Neural cell (in vitro differentiated cells): ENCODE data around the gene PDS5B. TPM values are rescaled to one million over a fixed set of nuclear protein-coding genes. Genes with fewer than 3 reads are reported as not detected.

Experiments
- H2AFZ ChIP-seq: fragments of 200-600, 300-800 bp; sonication (generic), shearing (Covaris generic); 2 replicates; pipeline ENCODE4 v1.6.0; 2014; ENCODE audit warnings: low read depth, mild to moderate bottlenecking, antibody characterized with exemption, low read length, moderate library complexity
- H3F3A ChIP-seq: fragments of 200-600 bp; shearing (Covaris generic); 2 replicates; pipeline ENCODE4 v1.6.1; 2016; ENCODE audit warnings: mild to moderate bottlenecking, moderate library complexity, mixed read lengths, antibody characterized with exemption, low read length; ENCODE audit not compliant: insufficient read depth, poor library complexity, severe bottlenecking
- H3K27ac ChIP-seq: fragments of 200-600, 300-800 bp; sonication (generic), shearing (Covaris generic); 2 replicates; pipeline ENCODE4 v1.5.1; 2014; ENCODE audit warnings: mild to moderate bottlenecking, low read length, moderate library complexity
- H3K27me3 ChIP-seq: fragments of 300-800, 200-600 bp; sonication (generic), shearing (Covaris generic); 2 replicates; pipeline ENCODE4 v1.6.0; 2014; ENCODE audit warnings: mild to moderate bottlenecking, low read depth, low read length, moderate library complexity; ENCODE audit not compliant: insufficient read depth
- H3K36me3 ChIP-seq: fragments of 300-800, 200-600 bp; sonication (generic), shearing (Covaris generic); 2 replicates; pipeline ENCODE4 v1.5.1; 2014; ENCODE audit warnings: mild to moderate bottlenecking, antibody characterized with exemption, low read length, moderate library complexity; ENCODE audit not compliant: insufficient read depth
- H3K4me2 ChIP-seq: fragments of 300-800, 200-600 bp; sonication (generic), shearing (Covaris generic); 2 replicates; pipeline ENCODE4 v1.6.0; 2014; ENCODE audit warnings: mild to moderate bottlenecking, low read length
- H3K4me3 ChIP-seq: fragments of 300-800, 200-600 bp; sonication (generic), shearing (Covaris generic); 2 replicates; pipeline ENCODE4 v1.5.1; 2014; ENCODE audit warnings: mild to moderate bottlenecking, low read length, moderate library complexity
- H3K79me2 ChIP-seq: fragments of 200-600 bp; shearing (Covaris generic); replicated peaks from 2 replicates; pipeline ENCODE4 v1.6.0; 2014; ENCODE audit warnings: mild to moderate bottlenecking, low read length, moderate library complexity; ENCODE audit not compliant: insufficient read depth
- H3K9ac ChIP-seq: fragments of 300-800, 200-600 bp; sonication (generic), shearing (Covaris generic); 2 replicates; pipeline ENCODE4 v1.6.1; 2016; ENCODE audit warnings: mild to moderate bottlenecking, low read length, mixed read lengths
- H3K9me2 ChIP-seq: fragments of 200-600 bp; shearing (Covaris generic); 2 replicates; pipeline ENCODE4 v1.6.1; 2016; ENCODE audit warnings: mild to moderate bottlenecking, low read length, mixed read lengths; ENCODE audit not compliant: insufficient read depth
- H3K9me3 ChIP-seq: fragments of 200-600, 300-800 bp; sonication (generic), shearing (Covaris generic); 2 replicates; pipeline ENCODE4 v1.6.1; 2016; ENCODE audit warnings: mild to moderate bottlenecking, mixed run types, low read length, moderate library complexity, mixed read lengths
- H4K20me1 ChIP-seq: fragments of 200-600 bp; shearing (Covaris generic); 2 replicates; pipeline ENCODE4 v1.6.1; 2016; ENCODE audit warnings: mild to moderate bottlenecking, mixed run types; ENCODE audit not compliant: insufficient read depth
- EP300 ChIP-seq: fragments of 450-650 bp; conservative IDR thresholded peaks from 2 replicates; pipeline ENCODE4 v1.6.1; 2014; ENCODE audit warnings: antibody characterized with exemption, mild to moderate bottlenecking, moderate library complexity; ENCODE audit not compliant: poor library complexity, severe bottlenecking
- EZH2 ChIP-seq: fragments of 200-600, 300-800 bp; shearing (Covaris generic), sonication (generic); IDR thresholded peaks from 2 replicates; pipeline ENCODE4 v1.6.1; 2014; ENCODE audit warnings: antibody characterized with exemption, low read length, borderline replicate concordance, mild to moderate bottlenecking; ENCODE audit not compliant: insufficient read depth, poor library complexity, severe bottlenecking
- MXI1 ChIP-seq: fragments of 450-650 bp; conservative IDR thresholded peaks from 2 replicates; pipeline ENCODE4 v1.6.1; 2014; ENCODE audit warnings: antibody characterized with exemption, mild to moderate bottlenecking; ENCODE audit not compliant: poor library complexity, severe bottlenecking
- POLR2AphosphoS5 ChIP-seq: IDR thresholded peaks from 2 replicates; pipeline ENCODE4 v1.6.1; 2012
- RAD21 ChIP-seq: fragments of 450-650 bp; conservative IDR thresholded peaks from 2 replicates; pipeline ENCODE4 v1.6.1; 2014; ENCODE audit warnings: antibody characterized with exemption, mild to moderate bottlenecking, moderate library complexity
- SMC3 ChIP-seq: fragments of 450-650 bp; conservative IDR thresholded peaks from 2 replicates; pipeline ENCODE4 v1.6.1; 2014; ENCODE audit warnings: antibody characterized with exemption, mild to moderate bottlenecking, moderate library complexity; ENCODE audit not compliant: poor library complexity
- TAF1 ChIP-seq: IDR thresholded peaks from 2 replicates; pipeline ENCODE4 v1.6.1; 2012; ENCODE audit warnings: low read depth
- polyA plus RNA-seq: library from polyadenylated mRNA; depleted of rRNA; stranded (reverse); fragments of >200 nt; gene quantifications from 2 replicates; pipeline ENCODE4 v1.2.3, GENCODE V29; 2014
- TF ChIP-seq, protein P1 (sequence below): IDR thresholded peaks from 2 replicates; pipeline ENCODE4 v1.6.1; 2012; ENCODE audit warnings: borderline replicate concordance
- TF ChIP-seq, protein P2 (sequence below): fragments of 450-650 bp; IDR thresholded peaks from 2 replicates; pipeline ENCODE4 v1.5.1; 2014; ENCODE audit warnings: antibody characterized with exemption, mild to moderate bottlenecking, moderate library complexity; ENCODE audit not compliant: poor library complexity, severe bottlenecking

Gene PDS5B
- polyA plus RNA-seq, 1 donor from 2014 or later, result 27.6 TPM

DNA sequence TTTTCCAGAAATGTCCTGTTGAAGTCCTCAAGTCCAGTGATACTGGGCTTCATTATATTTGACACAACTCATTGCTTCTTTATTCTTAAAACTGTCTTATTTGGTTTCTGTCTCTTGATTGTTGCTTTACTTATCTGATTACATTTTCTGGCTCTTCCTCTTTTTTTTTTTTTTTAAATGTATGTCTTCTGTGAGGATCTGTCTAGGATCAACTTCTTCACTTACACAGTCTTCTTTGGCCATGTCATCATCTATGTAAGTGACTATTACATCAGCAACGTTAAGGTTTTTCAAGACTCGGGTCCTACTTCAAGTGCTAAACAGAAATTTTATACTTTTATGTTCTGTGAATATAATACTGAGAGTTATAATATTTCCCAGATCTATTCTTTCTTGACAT lies 162.1 kb downstream of the PDS5B start:
- H3K27me3 ChIP-seq, result no peaks in the 10 kb centered on the region
- H3K9me2 ChIP-seq, result no peaks in the 10 kb centered on the region
- no peak overlapping the region for H3K4me3 ChIP-seq
- H4K20me1 ChIP-seq, result no peaks in the 10 kb centered on the region
- H3K4me2 ChIP-seq, result no peak overlapping the region
- no peaks in the 10 kb centered on the region for H3K79me2 ChIP-seq
- H2AFZ ChIP-seq, result no peak overlapping the region
- no peaks in the 10 kb centered on the region for H3F3A ChIP-seq
- no peaks in the 10 kb centered on the region for H3K9me3 ChIP-seq
- peaks cover 11% of the 10 kb centered on the region for H3K36me3 ChIP-seq
- no peak overlapping the region for H3K9ac ChIP-seq
- no peak overlapping the region for H3K27ac ChIP-seq
- TF ChIP-seq, protein P1, sequence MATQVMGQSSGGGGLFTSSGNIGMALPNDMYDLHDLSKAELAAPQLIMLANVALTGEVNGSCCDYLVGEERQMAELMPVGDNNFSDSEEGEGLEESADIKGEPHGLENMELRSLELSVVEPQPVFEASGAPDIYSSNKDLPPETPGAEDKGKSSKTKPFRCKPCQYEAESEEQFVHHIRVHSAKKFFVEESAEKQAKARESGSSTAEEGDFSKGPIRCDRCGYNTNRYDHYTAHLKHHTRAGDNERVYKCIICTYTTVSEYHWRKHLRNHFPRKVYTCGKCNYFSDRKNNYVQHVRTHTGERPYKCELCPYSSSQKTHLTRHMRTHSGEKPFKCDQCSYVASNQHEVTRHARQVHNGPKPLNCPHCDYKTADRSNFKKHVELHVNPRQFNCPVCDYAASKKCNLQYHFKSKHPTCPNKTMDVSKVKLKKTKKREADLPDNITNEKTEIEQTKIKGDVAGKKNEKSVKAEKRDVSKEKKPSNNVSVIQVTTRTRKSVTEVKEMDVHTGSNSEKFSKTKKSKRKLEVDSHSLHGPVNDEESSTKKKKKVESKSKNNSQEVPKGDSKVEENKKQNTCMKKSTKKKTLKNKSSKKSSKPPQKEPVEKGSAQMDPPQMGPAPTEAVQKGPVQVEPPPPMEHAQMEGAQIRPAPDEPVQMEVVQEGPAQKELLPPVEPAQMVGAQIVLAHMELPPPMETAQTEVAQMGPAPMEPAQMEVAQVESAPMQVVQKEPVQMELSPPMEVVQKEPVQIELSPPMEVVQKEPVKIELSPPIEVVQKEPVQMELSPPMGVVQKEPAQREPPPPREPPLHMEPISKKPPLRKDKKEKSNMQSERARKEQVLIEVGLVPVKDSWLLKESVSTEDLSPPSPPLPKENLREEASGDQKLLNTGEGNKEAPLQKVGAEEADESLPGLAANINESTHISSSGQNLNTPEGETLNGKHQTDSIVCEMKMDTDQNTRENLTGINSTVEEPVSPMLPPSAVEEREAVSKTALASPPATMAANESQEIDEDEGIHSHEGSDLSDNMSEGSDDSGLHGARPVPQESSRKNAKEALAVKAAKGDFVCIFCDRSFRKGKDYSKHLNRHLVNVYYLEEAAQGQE, result no peak
- TF ChIP-seq TAF1, result no peak
- TF ChIP-seq EP300, result no peak
- TF ChIP-seq EZH2, result no peak

DNA sequence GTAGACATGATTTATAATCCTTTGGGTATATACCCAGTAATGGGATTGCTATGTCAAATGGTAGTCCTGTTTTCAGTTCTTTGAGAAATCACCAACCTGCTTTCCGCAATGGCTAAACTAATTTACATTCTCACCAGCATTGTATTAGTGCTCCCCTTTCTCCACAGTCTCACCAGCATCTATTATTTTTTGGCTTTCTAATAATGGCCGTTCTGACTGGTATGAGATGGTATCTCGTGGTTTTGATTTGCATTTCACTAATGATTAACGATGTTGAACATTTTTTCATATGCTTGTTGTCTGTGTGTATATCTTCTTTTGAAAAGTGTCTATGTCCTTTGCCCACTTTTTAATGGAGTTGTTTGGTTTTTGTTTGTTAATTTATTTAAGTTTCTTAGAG lies 165.1 kb downstream of the PDS5B start:
- no peak overlapping the region for H3K9ac ChIP-seq
- H3K79me2 ChIP-seq, result no peaks in the 10 kb centered on the region
- no peak overlapping the region for H3K4me2 ChIP-seq
- no peaks in the 10 kb centered on the region for H4K20me1 ChIP-seq
- no peaks in the 10 kb centered on the region for H3K9me3 ChIP-seq
- H3K4me3 ChIP-seq, result no peak overlapping the region
- no peak overlapping the region for H2AFZ ChIP-seq
- peaks cover 14% of the 10 kb centered on the region for H3K36me3 ChIP-seq
- TF ChIP-seq, protein P1, result no peak
- TF ChIP-seq SMC3 (no peak), MXI1 (no peak), POLR2AphosphoS5 (no peak), TAF1 (no peak), EP300 (no peak), EZH2 (no peak), RAD21 (no peak)
- TF ChIP-seq, protein P2, sequence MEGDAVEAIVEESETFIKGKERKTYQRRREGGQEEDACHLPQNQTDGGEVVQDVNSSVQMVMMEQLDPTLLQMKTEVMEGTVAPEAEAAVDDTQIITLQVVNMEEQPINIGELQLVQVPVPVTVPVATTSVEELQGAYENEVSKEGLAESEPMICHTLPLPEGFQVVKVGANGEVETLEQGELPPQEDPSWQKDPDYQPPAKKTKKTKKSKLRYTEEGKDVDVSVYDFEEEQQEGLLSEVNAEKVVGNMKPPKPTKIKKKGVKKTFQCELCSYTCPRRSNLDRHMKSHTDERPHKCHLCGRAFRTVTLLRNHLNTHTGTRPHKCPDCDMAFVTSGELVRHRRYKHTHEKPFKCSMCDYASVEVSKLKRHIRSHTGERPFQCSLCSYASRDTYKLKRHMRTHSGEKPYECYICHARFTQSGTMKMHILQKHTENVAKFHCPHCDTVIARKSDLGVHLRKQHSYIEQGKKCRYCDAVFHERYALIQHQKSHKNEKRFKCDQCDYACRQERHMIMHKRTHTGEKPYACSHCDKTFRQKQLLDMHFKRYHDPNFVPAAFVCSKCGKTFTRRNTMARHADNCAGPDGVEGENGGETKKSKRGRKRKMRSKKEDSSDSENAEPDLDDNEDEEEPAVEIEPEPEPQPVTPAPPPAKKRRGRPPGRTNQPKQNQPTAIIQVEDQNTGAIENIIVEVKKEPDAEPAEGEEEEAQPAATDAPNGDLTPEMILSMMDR, result no peak
- no peaks in the 10 kb centered on the region for H3K9me2 ChIP-seq
- no peak overlapping the region for H3K27ac ChIP-seq
- no peaks in the 10 kb centered on the region for H3F3A ChIP-seq
- H3K27me3 ChIP-seq, result no peaks in the 10 kb centered on the region
